Measurements from ENCODE around the gene OSTN. TPM values are rescaled to one million over a fixed set of nuclear protein-coding genes. Genes with fewer than 3 reads are reported as not detected.

The OSTN gene
- total RNA-seq, 2 donors from 2014 or later = not detected

- Histone ChIP-seq H3K27me3 (replicated peaks; ENCODE audit: insufficient read depth) (no peaks in the 10 kb centered on the region), H3K4me3 (no peak overlapping the region), H3K36me3 (no peaks in the 10 kb centered on the region), H3K4me1 (ENCODE audit: control insufficient read depth in 1 of 2, low read depth in 2 of 2) (no peaks in the 10 kb centered on the region), H3K9me3 (no peaks in the 10 kb centered on the region), H3K27ac (no peak overlapping the region)
- DNase-seq (ENCODE audit: low spot score) (no peak), ATAC-seq (ENCODE audit: insufficient number of reproducible peaks, low FRiP score, low read depth) (no peak)
- TF ChIP-seq, protein P1, sequence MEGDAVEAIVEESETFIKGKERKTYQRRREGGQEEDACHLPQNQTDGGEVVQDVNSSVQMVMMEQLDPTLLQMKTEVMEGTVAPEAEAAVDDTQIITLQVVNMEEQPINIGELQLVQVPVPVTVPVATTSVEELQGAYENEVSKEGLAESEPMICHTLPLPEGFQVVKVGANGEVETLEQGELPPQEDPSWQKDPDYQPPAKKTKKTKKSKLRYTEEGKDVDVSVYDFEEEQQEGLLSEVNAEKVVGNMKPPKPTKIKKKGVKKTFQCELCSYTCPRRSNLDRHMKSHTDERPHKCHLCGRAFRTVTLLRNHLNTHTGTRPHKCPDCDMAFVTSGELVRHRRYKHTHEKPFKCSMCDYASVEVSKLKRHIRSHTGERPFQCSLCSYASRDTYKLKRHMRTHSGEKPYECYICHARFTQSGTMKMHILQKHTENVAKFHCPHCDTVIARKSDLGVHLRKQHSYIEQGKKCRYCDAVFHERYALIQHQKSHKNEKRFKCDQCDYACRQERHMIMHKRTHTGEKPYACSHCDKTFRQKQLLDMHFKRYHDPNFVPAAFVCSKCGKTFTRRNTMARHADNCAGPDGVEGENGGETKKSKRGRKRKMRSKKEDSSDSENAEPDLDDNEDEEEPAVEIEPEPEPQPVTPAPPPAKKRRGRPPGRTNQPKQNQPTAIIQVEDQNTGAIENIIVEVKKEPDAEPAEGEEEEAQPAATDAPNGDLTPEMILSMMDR (IDR thresholded peaks at IDR 0.05) = no peak
Observed at GRCh38 chr3:191257286-191257685, 58.2 kb downstream of the OSTN start.

GRCh38 chr3:191259486-191259885, 60.4 kb downstream of the OSTN start:
- Histone ChIP-seq H3K36me3 (no peaks in the 10 kb centered on the region), H3K4me3 (no peak overlapping the region), H3K27ac (no peak overlapping the region), H3K27me3 (replicated peaks; ENCODE audit: insufficient read depth) (no peaks in the 10 kb centered on the region), H3K4me1 (ENCODE audit: control insufficient read depth in 1 of 2, low read depth in 2 of 2) (no peaks in the 10 kb centered on the region), H3K9me3 (no peaks in the 10 kb centered on the region)
- TF ChIP-seq, protein P1 (IDR thresholded peaks at IDR 0.05) = no peak
- DNase-seq (ENCODE audit: low spot score) = no peak
- ATAC-seq (ENCODE audit: insufficient number of reproducible peaks, low FRiP score, low read depth) = no peak

- Histone ChIP-seq H3K9me3 (no peaks in the 10 kb centered on the region), H3K4me1 (ENCODE audit: control insufficient read depth in 1 of 2, low read depth in 2 of 2) (no peaks in the 10 kb centered on the region), H3K4me3 (no peak overlapping the region), H3K27me3 (replicated peaks; ENCODE audit: insufficient read depth) (no peaks in the 10 kb centered on the region), H3K36me3 (no peaks in the 10 kb centered on the region), H3K27ac (no peak overlapping the region)
- DNase-seq (ENCODE audit: low spot score) = no peak
- TF ChIP-seq, protein P1 (IDR thresholded peaks at IDR 0.05) = no peak
- ATAC-seq (ENCODE audit: insufficient number of reproducible peaks, low FRiP score, low read depth) = no peak
Observed at GRCh38 chr3:191260431-191261303, 61.6 kb downstream of the OSTN start.

GRCh38 chr3:191261304-191261638, 62.2 kb downstream of the OSTN start:
- Histone ChIP-seq H3K27me3 (replicated peaks; ENCODE audit: insufficient read depth) (no peaks in the 10 kb centered on the region), H3K27ac (no peak overlapping the region), H3K4me1 (ENCODE audit: control insufficient read depth in 1 of 2, low read depth in 2 of 2) (no peaks in the 10 kb centered on the region), H3K9me3 (no peaks in the 10 kb centered on the region), H3K36me3 (no peaks in the 10 kb centered on the region), H3K4me3 (no peak overlapping the region)
- no peak for ATAC-seq (ENCODE audit: insufficient number of reproducible peaks, low FRiP score, low read depth)
- no peak for DNase-seq (ENCODE audit: low spot score)
- TF ChIP-seq, protein P1 (IDR thresholded peaks at IDR 0.05) = no peak

GRCh38 chr3:191262650-191263049, 63.6 kb downstream of the OSTN start:
- H3K9me3 ChIP-seq = no peaks in the 10 kb centered on the region
- DNase-seq (ENCODE audit: low spot score) (no peak), ATAC-seq (ENCODE audit: insufficient number of reproducible peaks, low FRiP score, low read depth) (no peak)
- H3K4me1 ChIP-seq (ENCODE audit: control insufficient read depth in 1 of 2, low read depth in 2 of 2) = no peaks in the 10 kb centered on the region
- H3K27me3 ChIP-seq (replicated peaks; ENCODE audit: insufficient read depth) = no peaks in the 10 kb centered on the region
- no peak overlapping the region for H3K27ac ChIP-seq
- TF ChIP-seq, protein P1 (IDR thresholded peaks at IDR 0.05) = no peak
- no peak overlapping the region for H3K4me3 ChIP-seq
- H3K36me3 ChIP-seq = no peaks in the 10 kb centered on the region

Measured in thoracic aorta (tissue), 2 donors.